Suprapubic skin (tissue), 4 donors: Measurements from ENCODE around the gene TMCC1. TPM values are rescaled to one million over a fixed set of nuclear protein-coding genes. Genes with fewer than 3 reads are reported as not detected.

Experiments
- DNase-seq, 2 donors: peaks; one replicate each; pipeline ENCODE4 v3.0.0-alpha.2; 2019; ENCODE audit warnings: low spot score in 2 of 2
- H3K27ac ChIP-seq: fragments of 200-600 bp; sonication (generic); one replicate; pipeline ENCODE4 v1.5.1; 2019
- H3K27me3 ChIP-seq: fragments of 200-600 bp; sonication (generic); one replicate; pipeline ENCODE4 v1.5.1; 2019
- H3K36me3 ChIP-seq: fragments of 200-600 bp; sonication (generic); one replicate; pipeline ENCODE4 v1.5.1; 2019
- H3K4me1 ChIP-seq: fragments of 200-600 bp; sonication (generic); one replicate; pipeline ENCODE4 v1.5.1; 2019
- H3K4me3 ChIP-seq: fragments of 200-600 bp; sonication (generic); one replicate; pipeline ENCODE4 v1.5.1; 2019; ENCODE audit warnings: mild to moderate bottlenecking
- H3K9me3 ChIP-seq: fragments of 200-600 bp; sonication (generic); one replicate; pipeline ENCODE4 v1.5.1; 2019
- CTCF ChIP-seq, 2 donors: fragments of 200-600 bp in 1 of 2; fragments of 450-650 bp in 1 of 2; sonication (generic) in 1 of 2; IDR thresholded peaks; one replicate each; pipeline ENCODE4 v1.5.1; 2016 to 2019; ENCODE audit warnings: antibody characterized with exemption in 2 of 2, mild to moderate bottlenecking in 1 of 2, moderate library complexity in 1 of 2
- EP300 ChIP-seq: sonication (generic); formaldehyde crosslinking; IDR thresholded peaks from one replicate; pipeline ENCODE4 v1.6.1; 2017; ENCODE audit warnings: antibody characterized with exemption
- POLR2A ChIP-seq, 2 donors: fragments of 450-650 bp; IDR thresholded peaks; one replicate each; pipeline ENCODE4 v1.6.1; 2017; ENCODE audit warnings: antibody characterized with exemption in 2 of 2, mild to moderate bottlenecking in 2 of 2, moderate library complexity in 2 of 2
- POLR2AphosphoS5 ChIP-seq, 3 donors: sonication (generic); formaldehyde crosslinking; IDR thresholded peaks; one replicate each; pipeline ENCODE4 v1.6.1; 2017; ENCODE audit warnings: antibody characterized with exemption in 3 of 3
- WGBS: methylation state at CpG from one replicate; pipeline ENCODE4 v1.1.5; 2018; 5-methylcytosine and 5-hydroxymethylcytosine counted together
- total RNA-seq, 4 donors: library from RNA; depleted of rRNA; stranded (reverse); fragments of >200 nt; gene quantifications; one replicate each; pipeline ENCODE4 v1.1.0, GENCODE V29; 2016

TMCC1 gene
- total RNA-seq, 4 donors from 2014 or later, result 14.6 to 26.4 (median 22.4) TPM

DNA sequence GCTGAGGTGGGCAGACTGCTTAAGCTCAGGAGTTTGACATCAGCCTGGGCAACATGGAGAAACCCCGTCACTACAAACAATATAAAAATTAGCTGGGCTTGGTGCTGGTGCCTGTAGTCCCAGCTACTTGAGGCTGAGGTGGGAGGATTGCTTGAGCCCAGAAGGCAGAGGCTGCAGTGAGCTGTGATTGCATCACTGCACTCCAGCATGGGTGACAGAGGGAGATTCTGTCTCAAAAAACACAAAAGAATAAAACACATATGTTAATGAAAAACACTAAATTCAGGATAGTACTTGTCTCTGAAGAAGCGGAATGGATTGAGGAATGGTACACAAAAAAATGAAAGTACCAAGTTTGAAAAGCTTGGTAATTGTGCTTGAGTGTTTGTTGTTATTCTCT lies 159.1 kb downstream of the TMCC1 start:
- no peaks in the 10 kb centered on the region for H3K27me3 ChIP-seq
- no peak for TF ChIP-seq POLR2AphosphoS5 (IDR thresholded peaks at IDR 0.05)
- TF ChIP-seq CTCF (IDR thresholded peaks at IDR 0.05), result no peak
- TF ChIP-seq EP300, result no peak
- TF ChIP-seq POLR2A (IDR thresholded peaks at IDR 0.05), result no peak
- 96% methylated on average over 2 of the region's 2 CpGs for WGBS
- H3K4me1 ChIP-seq, result peaks cover 29% of the 10 kb centered on the region
- no peaks in the 10 kb centered on the region for H3K9me3 ChIP-seq
- H3K27ac ChIP-seq, result no peak overlapping the region
- no peak for DNase-seq
- H3K4me3 ChIP-seq, result no peak overlapping the region
- no peaks in the 10 kb centered on the region for H3K36me3 ChIP-seq

- no peak for DNase-seq
- no peaks in the 10 kb centered on the region for H3K36me3 ChIP-seq
- TF ChIP-seq EP300, result no peak
- TF ChIP-seq POLR2AphosphoS5 (IDR thresholded peaks at IDR 0.05), result no peak
- TF ChIP-seq CTCF (IDR thresholded peaks at IDR 0.05), result no peak
- TF ChIP-seq POLR2A (IDR thresholded peaks at IDR 0.05), result no peak
- H3K4me3 ChIP-seq, result no peak overlapping the region
- H3K9me3 ChIP-seq, result no peaks in the 10 kb centered on the region
- H3K4me1 ChIP-seq, result peaks cover 21% of the 10 kb centered on the region
- no peaks in the 10 kb centered on the region for H3K27me3 ChIP-seq
- WGBS, result 56% methylated on average over 1 of the region's 1 CpG
- no peak overlapping the region for H3K27ac ChIP-seq
Measured at GRCh38 chr3:129732200-129732876, 161.2 kb downstream of the TMCC1 start.

- H3K27ac ChIP-seq, result no peak overlapping the region
- H3K4me3 ChIP-seq, result no peak overlapping the region
- DNase-seq, result no peak
- 61% methylated on average over 2 of the region's 2 CpGs for WGBS
- H3K27me3 ChIP-seq, result no peaks in the 10 kb centered on the region
- no peaks in the 10 kb centered on the region for H3K36me3 ChIP-seq
- no peaks in the 10 kb centered on the region for H3K9me3 ChIP-seq
- peaks cover 43% of the 10 kb centered on the region for H3K4me1 ChIP-seq
- TF ChIP-seq POLR2A (IDR thresholded peaks at IDR 0.05) (no peak), CTCF (IDR thresholded peaks at IDR 0.05) (no peak), POLR2AphosphoS5 (IDR thresholded peaks at IDR 0.05) (no peak), EP300 (no peak)
Measured at GRCh38 chr3:129727707-129728106, 165.8 kb downstream of the TMCC1 start.

DNA sequence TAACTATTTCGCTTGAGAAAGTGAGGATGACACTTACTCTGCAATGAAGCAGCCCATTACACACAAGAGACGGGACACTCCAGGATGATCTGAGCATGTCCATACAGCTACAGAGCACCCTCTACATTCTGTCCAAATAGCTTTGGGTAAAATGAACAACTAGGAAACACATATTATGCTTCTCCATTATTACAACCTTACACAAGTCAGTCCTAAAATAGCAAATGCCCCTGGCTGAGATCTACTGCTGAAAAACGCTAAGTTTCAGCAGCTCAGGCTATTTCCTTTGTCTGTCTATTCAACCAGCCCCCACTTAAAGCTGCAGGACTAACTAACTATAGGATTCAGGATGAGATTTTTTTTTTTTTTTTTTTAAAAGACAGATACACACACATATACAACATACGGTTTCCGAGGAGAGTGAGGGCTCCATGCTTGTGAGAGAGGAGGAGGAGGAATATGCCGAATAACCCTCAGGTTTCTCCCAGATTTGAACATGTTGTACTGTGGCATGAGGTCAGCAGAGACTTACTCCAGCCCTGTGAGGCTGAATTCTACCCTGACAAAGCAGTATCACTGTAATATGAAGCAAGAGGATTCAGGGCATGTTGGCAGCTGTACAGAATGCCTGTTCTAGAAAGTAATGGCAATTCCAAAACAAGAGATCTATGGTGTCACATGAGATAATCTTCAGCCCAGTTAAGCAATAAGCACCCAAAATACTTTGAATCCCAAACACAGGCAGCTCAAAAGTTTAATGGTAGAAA lies 169.8 kb downstream of the TMCC1 start:
- TF ChIP-seq POLR2A (IDR thresholded peaks at IDR 0.05) (no peak), POLR2AphosphoS5 (IDR thresholded peaks at IDR 0.05) (peak in 2 of 3 donors; percentile 57 to 73), CTCF (IDR thresholded peaks at IDR 0.05) (no peak), EP300 (no peak)
- peak; percentile 80 for DNase-seq

GRCh38 chr3:129722527-129722926 lies 171.0 kb downstream of the TMCC1 start:
- no peak for TF ChIP-seq EP300
- no peak for TF ChIP-seq CTCF (IDR thresholded peaks at IDR 0.05)
- no peak for TF ChIP-seq POLR2A (IDR thresholded peaks at IDR 0.05)
- TF ChIP-seq POLR2AphosphoS5 (IDR thresholded peaks at IDR 0.05), result no peak
- H3K9me3 ChIP-seq, result no peaks in the 10 kb centered on the region
- no peak overlapping the region for H3K27ac ChIP-seq
- H3K27me3 ChIP-seq, result no peaks in the 10 kb centered on the region
- peaks cover 32% of the 10 kb centered on the region for H3K4me1 ChIP-seq
- H3K36me3 ChIP-seq, result no peaks in the 10 kb centered on the region
- no peak for DNase-seq
- no peak overlapping the region for H3K4me3 ChIP-seq

More for the DNA sequence above, 169.8 kb downstream of the TMCC1 start:
- no peaks in the 10 kb centered on the region for H3K9me3 ChIP-seq
- H3K4me1 ChIP-seq, result peaks cover 36% of the 10 kb centered on the region
- peak overlapping the region; percentile 39 for H3K27ac ChIP-seq
- H3K27me3 ChIP-seq, result no peaks in the 10 kb centered on the region
- WGBS, result 30% methylated on average over 6 of the region's 6 CpGs
- H3K4me3 ChIP-seq, result peak overlapping the region; percentile 26
- H3K36me3 ChIP-seq, result no peaks in the 10 kb centered on the region
